NCI-H2029 (cell line): ENCODE measurements around the gene CEP104.
"Not testable (repeated sequence)": the region's sequence is repeated elsewhere in the genome, so short reads cannot be mapped to it uniquely, and the experiment has no call there.

Experiments used
- DNase-seq: peaks from one replicate; lab custom pipeline; 2025; lab: John Stamatoyannopoulos, UW

The CEP104 gene

DNA sequence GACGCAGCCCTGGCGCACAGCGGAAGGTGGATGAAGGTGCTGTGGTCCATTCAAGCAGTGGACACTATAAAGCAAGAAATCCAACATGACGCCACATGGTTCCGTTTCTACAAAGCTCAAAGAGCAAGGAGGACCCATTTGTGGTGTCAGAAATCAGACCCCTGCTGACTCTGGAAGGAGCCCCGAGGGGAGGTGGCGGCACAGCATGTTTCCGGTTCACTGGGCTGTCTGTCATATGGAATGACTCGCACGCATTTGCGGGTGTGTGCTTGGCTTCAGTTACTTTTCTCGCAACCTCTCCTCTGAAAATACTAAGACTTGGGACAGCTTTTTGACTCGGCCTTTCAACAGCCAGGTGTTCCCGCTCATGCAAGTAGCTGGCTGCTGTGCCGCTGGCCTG, 31.7 kb downstream of the CEP104 start:
- no peak for DNase-seq

DNA sequence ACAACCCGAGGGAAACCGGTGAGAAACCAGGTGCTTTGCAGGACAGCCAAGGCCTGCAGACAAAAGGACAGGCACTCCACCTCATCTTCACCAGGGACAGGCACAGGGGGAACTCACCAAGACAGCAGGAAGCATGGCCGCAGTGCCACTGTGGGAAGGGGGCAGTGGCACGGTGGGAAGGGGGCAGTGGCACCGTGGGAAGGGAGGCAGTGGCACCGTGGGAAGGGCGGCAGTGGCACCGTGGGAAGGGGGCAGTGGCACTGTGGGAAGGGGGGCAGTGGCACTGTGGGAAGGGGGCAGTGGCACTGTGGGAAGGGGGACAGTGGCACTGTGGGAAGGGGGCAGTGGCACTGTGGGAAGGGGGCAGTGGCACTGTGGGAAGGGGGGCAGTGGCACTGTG, 32.4 kb downstream of the CEP104 start:
- no peak for DNase-seq

GRCh38 chr1:3822421-3822820, 34.6 kb downstream of the CEP104 start:
- DNase-seq: no peak

DNA sequence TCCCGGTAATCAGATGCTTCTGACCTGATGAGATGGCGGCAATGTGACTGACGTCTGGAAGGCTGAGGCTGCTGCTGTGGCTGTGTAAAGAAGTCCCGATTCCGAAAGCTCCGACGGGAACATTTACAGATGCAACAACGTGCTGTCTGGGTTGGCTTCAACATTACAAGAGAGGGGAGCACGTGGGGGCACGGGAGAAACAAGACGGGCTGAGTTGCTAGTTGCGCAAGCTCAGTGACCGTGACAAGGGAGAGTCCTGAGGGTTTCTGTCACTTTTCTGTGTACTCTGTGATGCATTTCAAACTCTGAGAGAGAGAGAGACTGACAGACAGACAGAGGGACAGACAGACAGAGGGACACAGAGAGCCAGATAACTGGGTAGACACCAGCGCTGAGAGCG, 35.1 kb downstream of the CEP104 start:
- no peak for DNase-seq

DNA sequence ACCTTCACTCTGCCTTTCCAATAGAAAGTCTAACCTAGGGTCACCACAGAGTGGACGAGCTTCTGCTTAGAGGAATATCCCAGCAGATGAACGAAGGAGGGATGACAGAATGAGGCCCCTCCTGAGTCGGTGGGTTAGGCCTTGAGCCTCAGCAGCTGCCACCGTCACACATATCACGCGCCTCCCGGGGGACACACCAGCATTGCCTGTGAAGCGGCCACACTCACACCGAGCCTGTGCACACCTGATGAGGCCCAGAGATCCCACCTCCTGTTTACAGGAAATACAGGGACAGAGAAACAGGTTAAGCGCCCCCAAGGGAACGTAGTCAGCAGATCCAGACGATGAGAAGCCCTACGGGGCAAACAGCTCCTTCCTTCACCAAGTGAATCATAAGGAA, 35.6 kb downstream of the CEP104 start:
- DNase-seq: no peak

- no peak for DNase-seq
Observed at GRCh38 chr1:3821004-3821403, 36.0 kb downstream of the CEP104 start.

GRCh38 chr1:3820316-3820715, 36.7 kb downstream of the CEP104 start:
- no peak for DNase-seq

- no peak for DNase-seq
Observed at GRCh38 chr1:3819771-3820200, 37.2 kb downstream of the CEP104 start.

DNA sequence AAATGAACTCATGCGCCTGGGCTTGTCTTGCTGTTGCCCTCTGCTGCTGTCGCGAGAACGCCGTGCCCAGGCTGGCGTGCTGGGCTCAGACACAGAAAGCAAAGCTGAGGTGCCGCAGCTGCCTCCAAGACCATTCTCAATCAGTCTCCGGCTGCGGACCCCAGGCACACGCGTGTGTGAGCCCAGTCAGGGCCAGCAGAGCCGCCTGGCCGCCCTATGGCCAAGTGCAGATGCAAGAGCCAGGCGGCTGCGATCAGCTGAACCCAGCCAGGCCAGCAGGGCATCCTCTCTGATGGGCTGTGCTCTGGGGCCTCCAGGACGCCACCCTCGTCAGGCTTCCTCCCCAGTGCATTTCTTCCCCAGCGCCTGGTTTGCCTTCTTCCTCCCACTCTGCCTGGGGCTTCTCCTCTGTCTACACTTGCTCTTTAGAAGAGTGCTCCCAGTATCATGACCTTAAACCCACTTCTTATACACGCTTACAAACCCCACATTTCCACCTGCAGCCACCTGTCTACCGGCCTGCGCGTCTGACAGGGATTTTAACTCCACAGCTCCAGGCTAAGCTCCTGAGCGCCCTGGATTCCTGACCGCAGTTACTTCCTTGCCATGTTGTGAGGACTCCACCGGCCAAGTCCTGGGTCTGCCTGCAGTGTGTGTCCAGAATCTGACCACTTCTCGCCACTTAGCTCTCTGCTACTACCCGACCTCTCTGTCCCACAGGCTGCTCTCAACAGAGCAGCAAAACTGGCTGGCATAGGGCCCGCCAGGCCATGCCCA, 39.0 kb downstream of the CEP104 start:
- DNase-seq: no peak

- no peak for DNase-seq
Observed at GRCh38 chr1:3817138-3817740, 39.8 kb downstream of the CEP104 start.

- no peak for DNase-seq
Observed at GRCh38 chr1:3816331-3817137, 40.5 kb downstream of the CEP104 start.

GRCh38 chr1:3814771-3815561, 42.0 kb downstream of the CEP104 start:
- DNase-seq: no peak

DNA sequence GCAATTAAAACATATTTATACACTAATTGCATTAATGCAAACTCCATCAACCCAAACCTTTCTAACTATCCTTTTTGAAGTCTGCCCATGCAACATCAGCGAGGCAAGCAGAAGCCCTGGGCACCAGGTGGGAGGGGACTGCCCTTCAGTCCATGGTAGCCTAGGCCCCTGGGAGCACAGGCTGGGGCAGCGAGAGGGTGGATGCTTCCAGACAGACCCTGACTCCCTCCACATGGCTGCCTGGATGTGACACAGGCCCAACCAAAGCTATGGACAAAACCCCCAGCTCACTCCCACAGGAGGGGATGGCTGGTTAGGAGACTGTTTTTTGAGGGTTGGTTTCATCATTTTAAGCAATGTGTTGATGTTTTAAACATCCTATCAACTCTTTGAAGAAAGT, 42.9 kb downstream of the CEP104 start:
- DNase-seq: no peak

GRCh38 chr1:3811595-3811911, 45.5 kb downstream of the CEP104 start:
- no peak for DNase-seq

DNA sequence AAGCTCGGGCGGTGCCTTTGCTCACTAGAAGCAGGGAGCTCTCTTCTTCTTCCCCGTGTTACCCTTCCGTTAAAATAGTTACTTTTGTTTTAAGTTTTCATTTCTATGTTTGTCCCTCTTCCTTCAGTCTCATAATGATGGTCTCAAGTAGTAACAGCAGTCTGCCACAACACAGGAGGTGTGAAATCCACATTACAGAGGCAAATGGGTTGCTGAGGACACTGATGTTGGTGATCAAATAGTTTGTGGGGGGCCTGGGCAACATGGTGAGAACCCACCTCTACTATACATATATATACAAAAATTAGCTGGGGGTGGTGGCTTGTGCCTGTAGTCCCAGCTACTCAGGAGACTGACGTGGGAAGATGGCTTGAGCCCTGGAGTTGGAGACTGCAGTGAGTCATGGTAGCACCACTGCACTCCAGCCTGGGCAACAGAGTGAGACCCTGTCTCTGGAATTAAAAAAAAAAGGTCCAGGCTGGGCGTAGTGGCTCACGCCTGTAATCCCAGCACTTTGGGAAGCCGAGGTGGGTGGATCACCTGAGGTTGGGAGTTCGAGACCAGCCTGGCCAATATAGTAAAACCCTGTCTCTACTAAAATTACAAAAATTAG, 46.8 kb downstream of the CEP104 start:
- DNase-seq: not testable (repeated sequence)

DNA sequence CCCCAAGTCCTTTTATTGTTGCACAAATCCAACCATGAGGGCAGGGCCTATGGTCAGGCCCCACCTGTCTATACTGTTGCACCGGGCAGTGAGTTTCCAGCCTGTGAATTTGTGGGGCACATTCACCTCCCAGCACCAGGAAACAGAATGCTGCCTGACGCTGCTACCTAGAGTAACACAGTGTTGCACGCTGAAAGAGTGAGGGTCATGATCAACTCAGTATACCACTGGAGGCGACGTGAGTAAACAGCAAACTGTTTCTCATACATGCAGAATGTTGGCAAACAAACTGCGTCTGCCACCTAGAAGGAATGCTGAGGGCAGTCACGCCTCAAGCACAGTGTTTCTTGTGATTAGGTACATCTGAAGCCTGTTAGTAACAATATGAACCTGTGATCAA, 47.3 kb downstream of the CEP104 start:
- DNase-seq: no peak

- DNase-seq: no peak
Observed at GRCh38 chr1:3807769-3808168, 49.2 kb downstream of the CEP104 start.

GRCh38 chr1:3805038-3805437, 52.0 kb downstream of the CEP104 start:
- no peak for DNase-seq

DNA sequence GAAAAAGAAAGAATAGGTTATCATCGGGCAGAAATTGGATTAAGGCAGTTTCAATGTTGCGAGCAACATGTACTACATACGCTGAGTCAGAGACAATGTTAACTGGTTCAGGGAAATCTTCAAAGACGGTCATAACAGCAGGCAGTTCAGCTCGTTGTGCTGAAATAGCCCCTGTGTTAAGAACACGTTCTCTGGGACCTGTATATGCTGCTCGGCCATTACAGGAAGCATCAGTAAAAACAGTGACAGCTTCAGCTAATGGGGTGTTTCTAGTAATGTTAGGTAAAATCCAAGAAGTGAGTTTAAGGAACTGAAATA, 52.4 kb downstream of the CEP104 start:
- not testable (repeated sequence) for DNase-seq

GRCh38 chr1:3803905-3804626, 52.9 kb downstream of the CEP104 start:
- no peak for DNase-seq

- not testable (repeated sequence) for DNase-seq
Observed at GRCh38 chr1:3800795-3801194, 56.2 kb downstream of the CEP104 start.
